ENCODE results near the gene DIAPH1. TPM values are rescaled to one million over a fixed set of nuclear protein-coding genes. Genes with fewer than 3 reads are reported as not detected.

DIAPH1 gene
- total RNA-seq, 4 donors from 2014 or later = 35.2 to 62.3 (median 53.4) TPM

DNA sequence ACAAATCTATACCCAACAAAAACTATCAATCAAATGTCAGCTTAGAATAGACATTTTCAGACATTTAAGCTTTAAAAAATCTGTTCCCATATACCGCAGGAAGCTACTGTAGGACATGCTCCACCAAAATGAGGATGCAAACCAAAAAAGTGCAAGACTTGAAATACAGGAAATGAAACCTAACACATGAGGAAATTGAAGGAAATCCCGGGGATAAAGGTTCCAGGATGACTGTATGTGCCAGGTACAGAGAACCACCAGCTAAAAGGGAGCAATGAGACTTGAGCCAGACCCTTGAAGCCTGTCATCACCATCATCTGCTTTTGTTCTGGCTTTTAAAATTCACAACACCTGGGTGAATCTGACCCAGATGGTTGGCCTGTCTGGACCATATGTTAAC, 21.4 kb downstream of the DIAPH1 start:
- Histone ChIP-seq H3K27me3 (no peaks in the 10 kb centered on the region), H3K27ac (no peak overlapping the region), H3K4me1 (peaks cover 0 to 13% (median 0%) of the 10 kb centered on the region in 3 donors), H3K36me3 (peaks cover 0 to 7% of the 10 kb centered on the region in 2 donors), H3K4me3 (no peak overlapping the region), H3K9me3 (no peaks in the 10 kb centered on the region)
- TF ChIP-seq POLR2AphosphoS5 (IDR thresholded peaks at IDR 0.05) = no peak
- TF ChIP-seq, protein P1, sequence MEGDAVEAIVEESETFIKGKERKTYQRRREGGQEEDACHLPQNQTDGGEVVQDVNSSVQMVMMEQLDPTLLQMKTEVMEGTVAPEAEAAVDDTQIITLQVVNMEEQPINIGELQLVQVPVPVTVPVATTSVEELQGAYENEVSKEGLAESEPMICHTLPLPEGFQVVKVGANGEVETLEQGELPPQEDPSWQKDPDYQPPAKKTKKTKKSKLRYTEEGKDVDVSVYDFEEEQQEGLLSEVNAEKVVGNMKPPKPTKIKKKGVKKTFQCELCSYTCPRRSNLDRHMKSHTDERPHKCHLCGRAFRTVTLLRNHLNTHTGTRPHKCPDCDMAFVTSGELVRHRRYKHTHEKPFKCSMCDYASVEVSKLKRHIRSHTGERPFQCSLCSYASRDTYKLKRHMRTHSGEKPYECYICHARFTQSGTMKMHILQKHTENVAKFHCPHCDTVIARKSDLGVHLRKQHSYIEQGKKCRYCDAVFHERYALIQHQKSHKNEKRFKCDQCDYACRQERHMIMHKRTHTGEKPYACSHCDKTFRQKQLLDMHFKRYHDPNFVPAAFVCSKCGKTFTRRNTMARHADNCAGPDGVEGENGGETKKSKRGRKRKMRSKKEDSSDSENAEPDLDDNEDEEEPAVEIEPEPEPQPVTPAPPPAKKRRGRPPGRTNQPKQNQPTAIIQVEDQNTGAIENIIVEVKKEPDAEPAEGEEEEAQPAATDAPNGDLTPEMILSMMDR (IDR thresholded peaks at IDR 0.05) = no peak
- TF ChIP-seq EP300 (IDR thresholded peaks at IDR 0.05) = no peak
- TF ChIP-seq POLR2A (IDR thresholded peaks at IDR 0.05) = no peak
- ATAC-seq = no peak
- 81 to 86% methylated on average over 2 of the region's 2 CpGs for WGBS, 2 donors (ENCODE audit: low coverage in 1 of 2)

DNA sequence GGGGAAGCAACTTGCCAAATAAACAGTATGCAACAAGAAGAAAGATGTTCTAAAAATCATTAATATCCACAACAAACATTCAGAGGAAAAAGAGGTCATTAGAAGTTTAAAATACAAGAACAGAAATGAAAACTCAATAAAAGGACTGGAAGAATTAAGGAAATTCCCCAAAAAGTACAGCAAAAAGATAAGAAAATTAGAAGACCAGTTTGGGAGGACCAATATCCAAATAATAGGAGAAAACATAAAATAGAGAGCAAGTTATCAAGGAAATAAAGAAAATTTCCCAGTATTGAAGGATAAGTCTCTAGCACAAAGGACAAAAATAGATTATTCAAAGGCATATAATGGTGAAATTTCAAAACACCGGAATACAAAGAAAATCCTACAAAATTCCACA, 21.9 kb downstream of the DIAPH1 start:
- Histone ChIP-seq H3K4me1 (peaks cover 0 to 18% (median 0%) of the 10 kb centered on the region in 3 donors), H3K27me3 (no peaks in the 10 kb centered on the region), H3K4me3 (no peak overlapping the region), H3K27ac (no peak overlapping the region), H3K9me3 (no peaks in the 10 kb centered on the region), H3K36me3 (peaks cover 0 to 7% of the 10 kb centered on the region in 2 donors)
- no peak for ATAC-seq
- TF ChIP-seq POLR2A (IDR thresholded peaks at IDR 0.05) (no peak), EP300 (IDR thresholded peaks at IDR 0.05) (no peak)
- TF ChIP-seq, protein P1 (IDR thresholded peaks at IDR 0.05) = no peak
- 100% methylated on average over 1 of the region's 1 CpG for WGBS, 2 donors (ENCODE audit: low coverage in 1 of 2)

DNA sequence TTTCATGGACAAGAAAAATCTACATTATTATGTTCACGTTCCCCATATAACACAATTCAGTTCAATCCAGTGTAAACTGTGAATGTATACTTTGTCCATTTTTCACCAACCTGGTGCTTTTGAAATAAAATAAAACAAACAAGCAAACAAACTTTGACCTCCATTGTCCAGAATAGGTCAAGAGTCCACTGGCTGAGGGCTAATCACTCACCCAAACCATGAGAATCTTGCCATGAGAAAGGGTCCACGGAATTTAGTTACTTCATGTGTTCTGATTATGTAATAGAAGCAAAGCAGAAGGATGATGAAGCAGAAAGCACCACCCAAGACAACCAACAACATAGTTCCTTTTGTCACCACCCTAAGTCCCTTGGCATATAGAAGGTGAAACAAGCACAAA, 28.7 kb downstream of the DIAPH1 start:
- TF ChIP-seq EP300 (IDR thresholded peaks at IDR 0.05) (no peak), POLR2AphosphoS5 (IDR thresholded peaks at IDR 0.05) (no peak), POLR2A (IDR thresholded peaks at IDR 0.05) (no peak)
- TF ChIP-seq, protein P1 (IDR thresholded peaks at IDR 0.05) = no peak
- Histone ChIP-seq H3K27me3 (no peaks in the 10 kb centered on the region), H3K9me3 (no peaks in the 10 kb centered on the region), H3K36me3 (peaks cover 3 to 28% of the 10 kb centered on the region in 2 donors), H3K4me3 (no peak overlapping the region), H3K27ac (no peak overlapping the region), H3K4me1 (peaks cover 0 to 6% (median 0%) of the 10 kb centered on the region in 3 donors)
- no peak for ATAC-seq
- WGBS, 2 donors (ENCODE audit: low coverage in 1 of 2) = 17 to 78% methylated on average over 1 to 2 of the region's 2 CpGs

DNA sequence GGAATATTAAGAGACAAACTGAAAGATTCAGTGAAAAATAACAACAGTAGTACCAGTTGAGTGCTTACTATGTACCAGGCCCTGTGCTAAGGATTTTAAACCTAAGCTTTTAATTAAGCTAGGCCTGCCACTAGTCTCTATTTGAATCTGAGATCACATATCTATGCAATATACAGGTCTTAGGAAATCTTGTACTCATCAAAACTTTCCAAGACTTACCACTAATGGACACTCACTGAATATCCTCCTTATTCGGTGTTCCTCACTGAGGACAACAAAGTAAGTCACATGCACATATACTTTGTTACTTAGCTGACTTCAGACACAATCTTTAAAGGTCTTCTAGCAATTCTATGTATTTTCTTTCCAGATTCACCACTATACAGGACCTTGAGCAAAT, 32.6 kb downstream of the DIAPH1 start:
- Histone ChIP-seq H3K9me3 (no peaks in the 10 kb centered on the region), H3K4me1 (no peaks in the 10 kb centered on the region), H3K4me3 (no peak overlapping the region), H3K27me3 (no peaks in the 10 kb centered on the region), H3K36me3 (peaks cover 3 to 59% of the 10 kb centered on the region in 2 donors), H3K27ac (no peak overlapping the region)
- no peak for ATAC-seq
- 64 to 89% methylated on average over 1 of the region's 1 CpG for WGBS, 2 donors (ENCODE audit: low coverage in 1 of 2)
- no peak for TF ChIP-seq POLR2A (IDR thresholded peaks at IDR 0.05)
- TF ChIP-seq EP300 (IDR thresholded peaks at IDR 0.05) = no peak
- TF ChIP-seq, protein P1 (IDR thresholded peaks at IDR 0.05) = no peak
- no peak for TF ChIP-seq POLR2AphosphoS5 (IDR thresholded peaks at IDR 0.05)

DNA sequence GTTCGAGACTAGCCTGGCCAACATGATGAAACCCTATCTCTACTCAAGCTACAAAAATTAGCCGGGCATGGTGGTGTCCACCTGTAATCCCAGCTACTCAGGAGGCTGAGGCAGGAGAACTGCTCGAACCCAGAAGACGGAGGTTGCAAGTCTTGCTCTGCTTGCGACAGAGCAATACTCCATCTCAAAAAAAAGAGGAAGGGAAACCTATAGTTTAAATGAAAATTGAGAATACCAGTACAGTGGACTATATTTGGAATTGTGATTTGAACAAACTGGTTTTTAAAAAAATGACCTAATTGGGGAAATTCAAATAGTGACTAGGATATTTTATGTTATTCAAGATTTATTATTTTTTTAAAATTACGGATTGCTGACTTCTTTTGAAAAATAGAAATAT, 33.2 kb downstream of the DIAPH1 start:
- Histone ChIP-seq H3K4me3 (no peak overlapping the region), H3K27ac (no peak overlapping the region), H3K4me1 (no peaks in the 10 kb centered on the region), H3K36me3 (peaks cover 3 to 66% of the 10 kb centered on the region in 2 donors), H3K9me3 (no peaks in the 10 kb centered on the region), H3K27me3 (no peaks in the 10 kb centered on the region)
- ATAC-seq = no peak
- no peak for TF ChIP-seq POLR2A (IDR thresholded peaks at IDR 0.05)
- 82 to 95% methylated on average over 4 to 5 of the region's 6 CpGs for WGBS, 2 donors (ENCODE audit: low coverage in 1 of 2)

All from gastroesophageal sphincter (tissue), 4 donors.